ENCODE results near the gene CCDC102A.
"Not testable (repeated sequence)": the region's sequence is repeated elsewhere in the genome, so short reads cannot be mapped to it uniquely, and the experiment has no call there.

Gene CCDC102A

DNA sequence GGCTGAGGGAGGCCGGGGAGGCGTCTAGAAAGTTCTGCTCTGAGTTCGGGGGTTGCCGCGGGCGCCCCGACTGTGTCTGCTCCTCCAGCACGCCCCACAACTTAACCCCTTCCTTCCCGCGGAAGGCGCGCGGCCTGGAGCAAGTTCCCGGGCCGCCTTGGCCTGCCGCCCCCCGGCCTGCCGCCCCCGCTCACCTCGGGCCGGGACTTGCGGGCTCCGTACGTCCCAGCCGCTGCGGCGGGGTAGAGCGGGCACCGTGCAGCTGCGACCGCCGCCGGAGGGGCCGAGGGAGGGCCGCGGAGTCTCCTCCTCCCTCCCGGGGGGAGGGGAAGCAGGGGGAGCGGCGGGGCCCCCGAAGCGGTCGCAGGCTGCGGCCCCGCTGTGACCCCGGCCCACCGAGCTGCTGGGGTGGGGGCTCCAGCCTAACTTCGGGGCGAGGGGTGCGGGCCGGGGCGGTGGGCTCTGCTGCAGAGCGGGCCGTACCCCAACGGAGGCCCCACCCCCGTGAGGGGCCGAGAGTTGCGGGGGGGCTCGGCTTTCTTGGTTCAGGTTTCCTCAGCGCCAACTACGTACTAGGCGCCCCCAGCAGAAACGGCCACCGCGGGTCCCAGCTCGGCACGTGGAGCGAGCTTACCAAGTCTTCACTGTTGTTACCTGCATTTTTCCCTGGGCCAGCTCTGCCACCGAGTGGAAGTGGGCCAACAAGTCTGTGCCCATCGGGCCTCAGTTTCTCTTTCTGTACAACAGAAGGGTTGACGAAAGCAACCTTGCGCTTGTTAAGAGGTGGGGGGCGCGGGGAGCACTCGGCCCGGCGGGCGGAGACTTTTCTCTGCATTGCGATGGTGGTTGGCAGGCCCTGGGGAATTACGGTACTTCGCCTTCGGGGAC, at the start of gene CCDC102A:
CCDC102A (minus strand) TSS at position 266 of the 888 bp plus-strand sequence. CDS start 7,394 bp downstream, outside the sequence.
- no peak for DNase-seq

DNA sequence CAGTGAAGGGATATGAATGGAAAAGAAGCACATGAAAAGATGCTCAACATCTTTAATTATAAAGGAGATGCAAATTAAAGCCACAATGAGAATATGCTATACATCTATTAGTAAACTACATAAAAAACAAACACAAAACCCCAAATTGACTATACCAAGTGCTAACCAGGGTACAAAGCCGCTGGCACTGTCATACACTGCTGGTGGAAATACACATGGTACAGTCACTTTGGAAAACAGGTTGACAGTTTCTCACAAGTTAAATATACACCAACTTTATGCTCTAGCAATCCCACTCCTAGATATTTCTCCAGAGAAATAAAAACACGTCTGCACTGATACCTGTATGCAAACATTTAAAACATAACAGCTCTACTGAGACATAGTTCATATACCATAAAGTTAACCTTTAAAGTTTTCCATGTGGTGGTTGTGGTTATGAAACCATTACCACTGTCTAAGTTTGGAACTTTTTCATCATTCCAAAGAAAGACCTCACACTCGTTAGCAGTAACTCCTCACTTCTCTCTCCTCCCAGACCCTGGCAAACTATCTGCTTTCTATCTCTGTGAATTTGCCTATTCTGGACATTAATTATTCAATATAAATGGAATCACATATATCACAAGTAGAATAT, 48.8 kb upstream of the CCDC102A start:
- no peak for DNase-seq

DNA sequence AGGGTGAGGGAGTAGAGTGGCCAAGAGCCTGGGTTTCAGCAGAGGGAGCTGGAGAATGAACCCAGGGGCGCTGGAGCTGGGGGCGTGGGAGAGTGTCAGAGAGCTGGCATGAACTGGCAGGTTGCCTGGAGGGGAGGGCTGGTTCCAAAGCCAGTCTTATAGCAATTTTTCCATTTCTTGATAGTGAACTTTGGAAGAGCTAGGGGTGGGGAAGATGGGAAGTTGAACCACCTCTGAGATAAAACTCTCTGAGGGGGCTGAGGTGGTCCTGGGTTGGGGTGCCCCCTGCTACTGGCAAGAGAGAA, 42.9 kb upstream of the CCDC102A start:
- DNase-seq, result no peak

DNA sequence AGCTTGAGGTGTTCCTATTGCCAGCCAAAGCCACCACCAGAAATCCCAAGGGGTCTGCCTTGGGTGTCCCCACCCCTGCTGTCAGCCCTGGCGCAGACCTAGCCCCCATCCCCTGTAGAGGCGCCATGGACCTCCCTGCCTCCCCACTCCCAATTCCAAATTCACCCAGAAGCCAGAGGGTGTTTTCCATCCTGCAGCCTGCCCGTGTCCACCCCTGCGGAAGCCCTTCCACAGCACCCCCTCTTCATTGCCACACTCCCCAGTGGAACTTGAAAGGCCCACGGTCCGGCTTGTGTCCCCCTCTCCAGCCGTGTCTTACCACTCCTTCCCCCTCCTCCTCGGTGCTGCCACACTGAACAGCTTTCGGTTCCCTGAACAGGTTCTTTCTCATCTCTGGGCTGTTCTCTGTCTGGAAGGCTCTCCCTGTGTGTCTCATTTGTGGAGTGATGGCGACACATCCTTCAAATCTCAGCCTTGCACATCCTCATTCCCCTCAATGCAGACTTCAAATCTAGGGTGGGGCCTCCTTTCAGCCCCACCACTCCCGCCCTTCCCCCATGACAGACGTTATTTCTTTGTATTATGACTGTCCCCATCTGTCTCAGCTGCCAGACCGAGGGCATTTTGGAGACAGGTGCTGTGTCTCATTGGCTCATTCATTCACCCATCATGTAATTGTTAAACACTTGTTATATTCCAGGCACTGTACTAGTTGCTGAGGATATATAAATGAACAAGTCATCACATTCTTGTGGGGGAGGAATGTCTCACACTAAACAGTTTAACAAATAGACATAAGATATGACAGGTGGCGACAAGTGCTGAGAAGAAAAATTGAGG, 42.4 kb upstream of the CCDC102A start:
- no peak for DNase-seq

DNA sequence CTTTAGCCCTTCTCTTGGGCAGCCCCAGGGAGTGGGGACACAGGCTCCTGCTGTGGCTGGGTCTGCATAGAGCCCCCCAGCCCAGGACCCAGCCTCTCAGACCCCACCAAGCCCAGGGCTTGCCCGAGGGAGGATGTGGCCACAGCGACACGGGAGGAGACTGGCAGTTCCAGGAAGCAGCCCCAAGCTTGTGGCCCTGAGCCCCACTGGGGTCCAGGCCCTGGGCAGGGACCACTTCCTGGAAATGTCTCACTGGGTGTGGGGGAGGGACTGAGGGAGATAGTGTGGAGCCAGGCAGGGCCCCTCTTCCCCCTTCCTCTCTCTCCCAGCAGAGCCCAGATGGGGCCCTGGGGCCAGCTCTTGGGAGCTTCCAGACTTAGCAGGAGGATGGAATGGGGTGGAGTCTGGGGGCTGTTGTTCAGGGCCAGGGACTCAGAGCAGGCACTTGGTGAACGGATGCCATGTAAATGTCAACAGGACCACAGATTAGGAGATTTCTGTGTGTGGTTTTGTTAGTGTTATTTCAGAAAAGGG, 41.4 kb upstream of the CCDC102A start:
- DNase-seq, result no peak

DNA sequence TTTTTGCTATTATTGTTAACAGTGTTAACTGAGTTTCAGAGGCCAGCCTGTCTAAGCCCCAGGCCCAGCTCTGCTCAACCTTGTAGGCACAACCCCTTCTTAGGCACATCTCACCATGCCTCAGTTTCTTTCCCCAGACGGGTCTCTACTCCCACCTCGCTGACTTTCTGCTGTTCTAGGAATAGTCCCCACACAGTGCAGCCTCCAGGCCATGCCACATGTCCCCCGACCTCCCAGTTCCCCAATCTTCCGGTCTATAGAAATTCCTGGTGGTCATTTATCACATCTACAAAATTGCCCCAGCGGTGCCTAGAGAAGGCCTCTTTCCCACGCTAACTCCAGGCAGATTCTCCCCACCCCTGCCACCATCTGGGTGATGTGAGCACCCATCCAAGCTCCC, 40.8 kb upstream of the CCDC102A start:
- DNase-seq, result no peak

DNA sequence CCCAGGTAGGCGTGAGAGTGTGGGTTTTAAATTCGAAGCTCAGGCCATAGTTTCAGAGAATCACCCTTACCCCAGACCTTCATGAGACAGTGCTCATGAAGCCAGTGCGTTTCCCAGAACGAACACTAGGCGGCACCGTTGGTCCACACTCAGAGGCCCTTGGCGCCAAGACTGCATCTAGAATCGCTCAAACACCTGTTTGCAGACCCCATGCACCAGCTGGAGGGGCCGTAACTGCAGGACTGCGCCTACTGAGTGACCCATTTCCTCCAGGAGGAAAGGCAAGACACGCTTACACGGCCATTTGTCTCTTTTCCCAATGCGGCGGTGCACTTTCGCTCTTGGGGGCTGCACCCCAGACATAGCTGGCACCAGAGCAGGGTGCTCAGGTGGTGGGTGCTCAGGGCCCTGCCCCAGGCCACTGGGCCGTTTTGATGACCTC, 40.1 kb upstream of the CCDC102A start:
- peak; percentile 75 for DNase-seq

DNA sequence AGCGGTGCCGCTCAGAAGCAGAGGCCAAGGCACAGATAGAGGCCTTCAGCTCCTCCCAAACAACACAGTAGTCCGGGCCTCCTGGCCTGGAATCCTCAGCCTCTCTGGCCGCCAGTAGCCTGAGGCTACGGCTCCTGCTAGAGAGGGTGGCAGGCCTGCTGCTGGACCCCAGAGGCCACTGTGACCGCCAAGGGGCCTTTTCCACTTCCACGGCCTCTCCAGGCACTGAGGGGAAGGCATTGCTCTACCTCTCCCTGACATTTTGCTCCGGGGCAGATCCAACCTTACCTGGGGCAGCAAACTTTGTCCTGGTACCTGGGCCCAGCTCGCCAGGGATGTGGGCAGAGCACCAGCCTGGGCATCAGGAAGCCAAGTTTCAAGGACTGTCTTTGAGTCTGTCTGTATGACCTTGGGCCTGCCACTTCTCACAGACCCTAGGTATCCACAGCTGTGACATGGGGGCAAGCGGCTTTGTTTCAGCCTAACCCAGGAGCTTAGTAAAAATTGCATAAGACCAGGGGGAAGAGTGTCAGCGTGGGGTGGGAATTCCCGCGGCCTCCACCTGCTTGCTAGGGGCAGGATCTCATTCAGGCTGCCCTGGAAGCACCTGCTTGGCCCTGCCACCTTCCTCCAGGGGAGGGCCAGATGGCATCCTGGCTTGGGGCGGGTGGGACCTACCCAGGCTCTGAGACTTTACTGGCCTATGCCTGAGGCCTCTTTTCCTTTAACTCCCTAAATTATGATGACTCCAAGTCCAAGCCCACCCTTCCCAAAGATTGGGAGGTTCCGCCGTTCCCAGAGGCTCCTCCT, 39.3 kb upstream of the CCDC102A start:
- DNase-seq, result no peak

DNA sequence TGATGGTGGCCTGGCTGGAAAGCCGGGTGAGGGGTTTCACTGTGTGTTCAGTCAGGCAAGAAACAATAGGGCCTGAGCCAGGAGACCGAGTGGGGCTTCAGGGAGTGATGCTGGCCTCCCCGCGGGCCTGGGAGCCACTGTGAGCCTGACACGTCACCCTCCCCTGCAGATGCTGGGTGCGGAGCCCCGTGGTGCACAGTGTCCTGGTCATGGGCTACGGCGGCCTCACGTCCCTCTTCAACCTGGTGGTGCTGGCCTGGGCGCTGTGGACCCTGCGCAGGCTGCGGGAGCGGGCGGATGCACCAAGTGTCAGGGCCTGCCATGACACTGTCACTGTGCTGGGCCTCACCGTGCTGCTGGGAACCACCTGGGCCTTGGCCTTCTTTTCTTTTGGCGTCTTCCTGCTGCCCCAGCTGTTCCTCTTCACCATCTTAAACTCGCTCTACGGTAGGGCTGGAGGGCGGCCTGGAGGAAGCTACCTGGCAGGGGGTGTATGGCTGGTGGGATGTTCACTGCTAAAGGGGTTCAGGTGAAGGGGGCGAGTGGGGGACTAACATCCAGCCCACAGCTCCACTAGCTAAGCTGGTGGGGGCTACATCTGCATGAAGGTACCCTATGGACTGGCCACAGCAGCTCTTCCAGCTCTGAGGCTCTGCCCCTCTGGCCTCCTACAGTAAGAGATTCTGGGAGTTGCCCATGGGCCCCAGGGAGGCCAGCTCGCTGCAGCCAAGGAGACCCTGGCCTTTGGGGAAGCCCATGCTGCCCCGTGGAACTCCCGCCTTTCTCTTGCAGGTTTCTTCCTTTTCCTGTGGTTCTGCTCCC, 38.5 kb upstream of the CCDC102A start:
- no peak for DNase-seq

DNA sequence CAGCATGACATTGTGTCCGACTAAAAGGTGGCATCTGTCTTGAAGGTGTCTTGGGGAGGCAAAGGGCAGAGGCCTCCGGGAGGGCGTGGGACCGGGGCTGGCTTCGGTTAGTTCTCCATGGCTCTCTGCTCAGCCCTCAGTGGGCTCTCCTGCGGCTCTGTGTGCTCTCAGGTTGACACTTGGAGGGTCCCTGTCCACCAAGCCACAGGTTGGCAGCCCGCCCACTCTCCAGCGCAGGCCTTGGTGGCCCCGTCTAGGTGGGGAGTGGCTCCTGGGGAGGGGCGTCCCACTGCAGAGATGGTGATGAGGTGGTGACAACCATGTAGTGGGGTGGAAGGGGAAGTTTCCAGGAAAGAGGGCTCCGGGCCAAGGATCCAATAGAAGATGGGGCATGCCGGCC, 37.7 kb upstream of the CCDC102A start:
- no peak for DNase-seq

DNA sequence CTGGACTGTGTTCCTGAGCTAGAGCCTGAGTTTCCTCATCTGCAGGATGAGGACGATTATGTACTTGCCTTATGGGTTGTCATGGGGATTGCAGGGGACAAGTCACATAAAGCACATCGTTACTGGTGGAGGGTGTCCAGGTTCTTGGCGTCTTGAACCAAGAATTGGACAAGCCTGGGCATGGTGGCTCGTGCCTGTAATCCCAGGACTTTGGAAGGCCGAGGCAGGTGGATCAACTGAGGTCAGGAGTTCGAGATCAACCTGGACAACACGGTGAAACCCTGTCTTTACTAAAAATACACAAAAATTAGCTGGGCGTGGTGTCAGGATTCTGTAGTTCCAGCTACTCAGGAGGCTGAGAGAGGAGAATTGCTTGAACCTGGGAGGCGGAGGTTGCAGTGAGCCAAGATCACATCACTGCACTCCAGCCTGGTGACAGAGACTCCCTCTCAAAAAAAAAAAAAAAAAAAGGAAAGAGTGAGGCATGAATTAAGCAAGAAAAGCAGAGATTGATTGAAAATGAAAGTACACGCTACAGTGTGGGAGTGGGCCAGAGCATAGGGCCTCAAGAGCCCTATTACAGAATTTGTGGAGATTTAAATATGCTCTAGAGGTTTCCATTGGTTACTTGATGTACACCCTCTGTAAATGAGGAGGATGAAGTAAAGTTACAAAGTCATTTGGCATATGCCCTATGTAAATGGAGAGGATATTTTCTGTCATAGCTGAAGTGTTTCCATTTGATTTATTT, 36.8 kb upstream of the CCDC102A start:
- DNase-seq, result no peak

DNA sequence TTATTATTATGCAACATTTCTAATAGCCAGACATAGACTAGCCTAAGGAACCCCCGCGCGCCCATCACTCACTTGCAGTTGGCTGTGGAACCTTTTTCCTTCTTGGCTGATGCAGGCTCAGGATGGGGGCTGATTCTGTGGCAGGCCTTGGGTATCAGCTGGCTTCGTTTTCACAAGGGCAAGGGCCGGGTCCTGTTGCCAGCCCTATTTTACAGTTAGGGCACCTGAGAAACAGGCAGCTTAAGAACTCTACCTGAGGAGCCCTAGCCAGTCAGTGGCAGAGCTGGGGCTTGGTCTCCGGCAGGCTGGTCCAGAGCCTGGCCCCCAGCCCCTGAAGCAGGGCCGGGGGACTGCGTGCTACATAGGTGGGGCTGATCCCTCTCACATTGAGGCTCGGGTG, 34.7 kb upstream of the CCDC102A start:
- DNase-seq, result no peak

DNA sequence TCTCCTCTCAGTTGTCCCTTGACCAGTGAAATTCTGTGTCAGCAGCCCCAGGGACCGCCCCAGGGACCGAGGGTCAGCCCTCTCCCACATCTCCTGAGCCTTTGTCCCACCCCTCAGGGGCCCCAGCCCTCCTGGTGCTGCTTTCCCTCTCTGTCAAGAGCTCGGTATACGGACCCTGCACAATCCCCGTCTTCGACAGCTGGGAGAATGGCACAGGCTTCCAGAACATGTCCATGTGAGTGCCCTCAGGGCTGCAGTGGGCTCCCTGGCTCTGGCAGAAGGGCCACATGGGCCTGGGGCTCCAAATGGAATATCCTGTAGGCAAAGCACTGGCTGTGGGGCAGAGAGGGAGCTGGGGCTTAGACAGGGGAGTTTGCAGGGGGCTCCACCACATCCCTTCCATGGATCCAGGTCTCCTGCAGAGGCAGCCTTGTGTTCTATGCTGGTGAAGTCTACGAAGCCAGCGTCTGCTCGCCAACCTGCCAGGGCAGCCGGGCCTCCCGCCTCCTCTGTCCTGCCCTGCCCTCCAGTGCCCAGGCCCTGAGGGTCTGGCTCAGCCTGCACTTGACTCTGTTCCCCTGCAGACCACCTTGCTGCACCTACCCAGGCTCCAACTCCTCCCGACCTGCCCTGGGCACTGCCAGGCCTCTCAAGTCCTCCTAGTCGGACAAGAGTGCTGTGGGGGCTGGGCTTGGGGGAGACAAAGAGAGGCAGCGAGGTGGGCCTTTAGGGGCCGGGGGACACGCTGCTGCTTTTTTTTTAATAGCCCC, 34.1 kb upstream of the CCDC102A start:
- DNase-seq, result no peak

DNA sequence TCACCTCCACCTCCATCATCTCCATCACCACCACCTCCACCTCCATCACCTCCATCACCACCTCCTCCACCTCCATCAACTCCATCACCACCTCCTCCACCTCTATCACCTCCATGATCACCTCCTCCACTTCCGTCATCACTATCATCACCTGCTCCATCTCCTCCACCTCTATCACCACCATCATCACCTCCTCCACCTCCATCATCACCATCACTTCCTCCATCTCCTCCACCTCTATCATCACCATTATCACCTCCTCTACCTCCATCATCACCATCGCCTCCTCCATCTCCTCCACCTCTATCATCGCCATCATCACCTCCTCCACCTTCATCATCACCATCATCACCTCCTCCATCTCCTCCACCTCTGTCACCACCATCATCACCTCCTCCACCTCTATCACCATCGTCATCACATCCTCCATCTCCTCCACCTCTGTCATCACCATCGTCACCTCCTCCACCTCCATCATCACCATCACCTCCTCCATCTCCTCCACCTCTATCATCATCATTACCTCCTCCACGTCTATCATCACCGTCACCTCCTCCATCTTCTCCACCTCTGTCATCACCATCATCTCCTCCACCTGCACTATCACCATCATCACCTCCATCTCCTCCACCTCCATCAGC, 33.1 kb upstream of the CCDC102A start:
- DNase-seq, result no peak

DNA sequence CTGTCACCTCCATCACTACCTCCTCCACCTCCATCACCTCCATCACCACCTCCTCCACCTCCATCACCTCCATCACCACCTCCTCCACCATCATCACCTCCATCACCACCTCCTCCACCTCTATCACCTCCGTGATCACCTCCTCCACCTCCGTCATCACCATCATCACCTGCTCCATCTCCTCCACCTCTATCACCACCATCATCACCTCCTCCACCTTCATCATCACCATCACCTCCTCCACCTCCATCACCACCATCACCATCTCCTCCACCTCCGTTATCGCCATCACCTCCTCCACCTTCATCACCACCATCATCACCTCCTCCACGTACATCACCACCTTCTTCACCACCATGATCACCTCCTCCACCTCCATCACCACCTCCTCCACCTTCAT, 32.4 kb upstream of the CCDC102A start:
- not testable (repeated sequence) for DNase-seq

DNA sequence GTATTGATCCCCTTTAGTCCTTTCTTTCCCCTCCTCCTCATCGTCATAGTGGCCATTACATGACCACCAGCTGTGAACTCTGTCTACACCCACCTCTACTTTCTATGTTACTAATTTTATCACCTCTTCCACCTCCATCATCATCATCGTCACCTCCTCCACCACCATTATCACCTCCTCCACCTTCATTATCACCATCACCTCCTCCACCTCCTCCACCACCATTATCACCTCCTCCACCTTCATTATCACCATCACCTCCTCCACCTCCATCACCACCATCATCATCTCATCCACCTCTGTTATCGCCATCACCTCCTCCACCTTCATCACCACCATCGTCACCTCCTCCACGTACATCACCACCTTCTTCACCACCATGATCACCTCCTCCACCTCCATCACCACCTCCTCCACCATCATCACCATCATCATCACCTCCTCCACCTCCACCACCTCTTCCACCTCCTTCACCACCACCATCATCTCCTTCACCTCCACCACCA, 31.9 kb upstream of the CCDC102A start:
- no peak for DNase-seq

DNA sequence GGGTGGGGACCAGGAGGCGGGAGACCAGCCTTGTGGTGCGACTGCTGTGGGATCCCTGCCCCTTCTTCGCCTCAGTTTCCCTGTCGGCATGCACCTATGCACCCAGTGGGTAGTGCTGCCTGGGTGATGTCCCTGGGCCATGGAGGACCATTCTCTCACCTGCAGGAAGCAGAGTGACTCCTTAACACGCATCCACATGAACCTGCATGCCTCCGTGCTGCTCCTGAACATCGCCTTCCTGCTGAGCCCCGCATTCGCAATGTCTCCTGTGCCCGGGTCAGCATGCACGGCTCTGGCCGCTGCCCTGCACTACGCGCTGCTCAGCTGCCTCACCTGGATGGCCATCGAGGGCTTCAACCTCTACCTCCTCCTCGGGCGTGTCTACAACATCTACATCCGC, 31.3 kb upstream of the CCDC102A start:
- DNase-seq, result no peak

DNA sequence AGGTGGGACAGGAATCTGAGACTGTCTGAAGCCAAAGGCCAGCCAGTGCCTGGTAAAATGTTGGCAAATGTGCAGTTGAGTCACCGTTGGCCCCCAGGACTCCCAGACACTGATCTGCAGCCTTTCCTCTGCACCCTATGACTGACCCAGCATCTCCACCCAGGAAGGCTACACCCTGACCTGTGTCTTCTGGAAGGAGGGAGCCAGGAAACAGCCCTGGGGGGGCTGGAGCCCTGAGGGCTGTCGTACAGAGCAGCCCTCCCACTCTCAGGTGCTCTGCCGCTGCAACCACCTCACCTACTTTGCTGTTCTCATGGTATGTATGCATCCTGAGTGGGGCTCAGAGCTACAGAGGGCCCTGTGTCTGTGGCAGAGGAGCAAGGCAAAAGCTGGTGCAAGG, 30.1 kb upstream of the CCDC102A start:
- no peak for DNase-seq

DNA sequence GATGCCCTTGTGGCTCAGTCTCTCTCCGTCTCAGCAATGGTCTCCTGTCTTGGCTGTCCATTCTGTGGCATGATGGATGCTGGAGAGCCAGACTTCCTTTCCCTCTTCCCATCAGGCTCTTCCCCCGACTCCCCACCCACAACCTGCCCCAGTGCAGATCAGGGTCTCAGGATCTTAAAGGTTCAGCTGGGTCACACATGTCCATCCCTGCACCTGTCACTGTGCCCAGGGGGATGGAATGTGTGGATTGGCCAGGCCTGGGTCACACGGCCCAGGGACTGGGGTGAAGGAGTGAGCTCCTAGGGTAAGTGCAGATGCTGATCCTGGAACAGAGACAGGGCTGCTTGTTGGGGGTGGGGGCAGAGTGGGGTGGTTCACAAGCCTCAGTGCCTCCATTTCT, 29.1 kb upstream of the CCDC102A start:
- no peak for DNase-seq

Data from activated T-cell treated with anti-CD3 and anti-CD28 coated beads for 4 hours (primary cell).